Cardiac septum (tissue), 1 donor: Measurements from ENCODE around the gene ABCB9. TPM values are rescaled to one million over a fixed set of nuclear protein-coding genes. Genes with fewer than 3 reads are reported as not detected.
"Not testable (repeated sequence)": the region's sequence is repeated elsewhere in the genome, so short reads cannot be mapped to it uniquely, and the experiment has no call there.

ENCODE experiments used
- DNase-seq: peaks from one replicate; pipeline ENCODE4 v3.0.0-alpha.2; 2020; ENCODE audit warnings: low spot score
- intact Hi-C: fragments of 100-400 bp; cut with DNase I; formaldehyde crosslinking; loops from one replicate; pipeline ENCODE4 v1.14.0; 2022
- total RNA-seq: library from RNA; stranded (reverse); fragmentation: NEBNext Ultra II Directional; extraction: Animal tissue kit (Norgen Biotek cat#: 25700); gene quantifications from one replicate; pipeline ENCODE4 v1.2.1, GENCODE V29; 2021
- donor health status: DM: no; HTN: no; CAD: no.

The ABCB9 gene
- total RNA-seq, 1 donor from 2014 or later: 7.2 TPM

DNA sequence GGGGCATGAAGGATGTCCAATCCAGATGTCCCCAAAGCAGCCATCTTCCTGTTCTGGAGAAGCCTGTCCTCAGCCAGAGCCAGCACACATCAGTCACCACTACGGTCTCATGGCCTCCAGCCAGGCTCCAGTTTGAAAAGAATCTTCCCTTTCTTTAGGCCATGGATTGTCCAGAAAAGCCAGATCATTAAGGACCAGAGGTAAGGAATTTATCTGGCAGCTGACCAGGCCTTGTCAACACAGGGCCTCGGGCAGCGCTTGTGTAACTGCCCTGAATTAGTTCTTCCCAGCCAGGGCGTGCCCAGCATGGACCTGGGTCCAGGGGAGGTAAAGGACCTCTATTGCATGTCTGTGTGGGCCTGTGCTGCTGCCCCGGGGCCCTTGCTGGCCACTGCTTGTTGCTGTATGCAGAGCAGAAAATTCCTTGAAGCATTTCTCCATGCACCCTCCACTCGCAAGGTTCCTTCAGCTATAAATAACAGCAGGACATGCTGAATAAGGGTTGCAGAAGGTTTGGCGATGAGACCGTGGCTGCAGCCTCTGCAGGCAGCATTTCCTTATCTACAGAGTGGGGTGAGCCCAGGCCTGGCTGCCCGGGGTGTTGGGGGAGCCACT lies 48.6 kb downstream of the ABCB9 start:
- no peak for DNase-seq
- intact Hi-C loops: no loop called here

DNA sequence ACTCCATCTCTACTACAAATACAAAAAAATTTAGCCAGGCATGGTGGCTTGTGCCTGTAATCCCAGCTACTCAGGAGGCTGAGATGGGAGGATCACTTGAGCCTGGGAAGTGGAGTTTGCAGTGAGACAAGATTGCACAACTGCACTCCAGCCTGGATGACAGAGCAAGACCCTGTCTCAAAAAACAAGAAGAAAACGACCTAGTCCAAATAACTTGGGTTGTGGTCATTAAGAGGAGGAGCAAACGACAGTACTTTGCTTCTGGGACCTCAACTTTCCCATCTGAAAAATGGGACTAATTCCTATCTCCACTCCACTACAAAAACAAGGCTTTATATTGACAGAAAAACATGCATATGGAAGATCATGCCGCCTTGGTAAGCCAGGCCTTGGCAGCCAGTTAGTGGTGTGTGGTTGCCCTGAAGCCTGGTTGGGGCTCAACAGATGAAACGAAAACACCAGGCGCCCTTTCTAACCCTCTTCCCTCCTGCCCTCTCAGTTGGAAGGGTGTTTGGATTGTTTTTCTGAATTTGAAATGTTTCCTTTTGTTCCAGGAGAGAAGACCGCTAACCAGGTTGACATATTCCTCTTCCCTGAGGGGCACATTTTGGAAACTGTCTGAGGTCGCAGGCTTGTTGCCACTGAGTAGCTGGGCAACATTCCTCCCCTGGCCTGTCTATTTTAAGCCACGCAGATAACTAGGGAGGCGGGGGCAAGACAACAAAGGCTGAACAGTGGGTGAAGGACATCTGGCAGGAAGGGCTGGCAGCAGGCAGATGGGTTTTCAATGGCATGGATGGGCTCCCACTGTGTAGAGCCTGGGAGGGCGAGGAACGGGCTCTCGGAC lies 56.6 kb downstream of the ABCB9 start:
- peak; percentile 78 for DNase-seq
- intact Hi-C loops: no loop called here

GRCh38 chr12:122908915-122909314 lies 57.3 kb downstream of the ABCB9 start:
- intact Hi-C loops: no loop called here

GRCh38 chr12:122905258-122905657 lies 61.0 kb downstream of the ABCB9 start:
- DNase-seq, intact Hi-C loops: not testable (repeated sequence)

More at GRCh38 chr12:122908915-122909314, 57.3 kb downstream of the ABCB9 start:
- DNase-seq: no peak

GRCh38 chr12:122903693-122904034 lies 62.6 kb downstream of the ABCB9 start:
- no peak for DNase-seq

DNA sequence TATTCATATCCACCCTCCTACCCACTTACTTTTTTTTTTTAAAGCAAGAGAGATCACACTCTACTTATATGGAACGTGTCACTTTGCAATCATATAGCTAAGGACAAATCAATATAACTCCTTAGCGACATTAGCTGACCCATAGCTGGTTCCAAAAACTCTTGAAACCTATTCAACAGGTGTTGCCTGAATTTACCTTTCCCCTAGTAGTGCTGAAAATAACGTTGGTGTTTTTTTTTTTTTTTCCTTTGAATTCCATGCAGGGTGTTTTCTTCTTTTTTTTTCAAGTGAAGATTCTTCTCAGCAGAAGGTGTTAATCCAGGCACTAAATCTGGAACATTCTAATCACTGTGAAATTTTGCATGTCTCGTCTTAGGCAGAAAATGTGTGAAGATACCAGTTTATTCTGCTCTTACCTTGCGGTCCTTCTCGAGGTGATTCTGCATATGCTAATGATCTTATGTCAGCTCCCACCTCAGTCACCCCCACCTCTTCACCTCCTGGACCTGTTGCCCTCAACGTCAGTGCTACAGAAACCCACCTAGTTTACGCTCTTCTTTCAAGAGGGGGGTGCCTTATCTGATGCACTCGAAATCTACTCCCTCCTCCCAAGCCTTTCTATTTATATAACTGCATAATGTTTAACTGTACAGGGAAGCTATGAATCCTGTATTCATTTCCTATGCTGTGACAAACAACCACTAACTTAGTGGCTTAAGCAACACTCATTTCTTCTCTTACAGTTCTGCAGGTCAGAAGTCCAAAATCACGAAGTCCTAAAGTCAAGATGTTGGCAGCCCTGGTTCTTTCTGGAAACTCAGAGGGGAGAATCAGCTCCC lies 63.2 kb downstream of the ABCB9 start:
- no peak for DNase-seq
- intact Hi-C loops: no loop called here

More at GRCh38 chr12:122903693-122904034, 62.6 kb downstream of the ABCB9 start:
- intact Hi-C loops: no loop called here

DNA sequence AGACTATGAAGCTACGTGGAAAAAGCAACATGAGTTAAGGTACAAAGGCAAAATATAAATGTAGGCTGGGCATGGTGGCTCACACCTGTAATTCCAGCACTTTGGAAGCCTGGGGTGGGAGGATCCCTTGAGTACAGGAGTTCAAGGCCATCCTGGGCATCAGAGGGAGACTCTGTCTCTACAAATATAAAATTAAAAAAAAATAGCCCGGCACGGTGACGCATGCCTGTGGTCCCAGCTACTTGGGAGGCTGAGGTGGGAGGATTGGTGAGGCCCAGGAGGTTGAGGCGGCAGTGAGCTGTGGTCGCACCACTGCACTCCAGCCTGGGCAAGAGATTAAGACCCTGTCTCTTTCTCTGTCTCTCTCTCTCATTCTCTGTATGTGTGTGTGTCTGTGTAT lies 66.4 kb downstream of the ABCB9 start:
- intact Hi-C loops: loop anchor here (5.0 kb wide), 2 partner anchors 38 to 42 kb away; no protein-coding TSS in a partner anchor
- DNase-seq: no peak

DNA sequence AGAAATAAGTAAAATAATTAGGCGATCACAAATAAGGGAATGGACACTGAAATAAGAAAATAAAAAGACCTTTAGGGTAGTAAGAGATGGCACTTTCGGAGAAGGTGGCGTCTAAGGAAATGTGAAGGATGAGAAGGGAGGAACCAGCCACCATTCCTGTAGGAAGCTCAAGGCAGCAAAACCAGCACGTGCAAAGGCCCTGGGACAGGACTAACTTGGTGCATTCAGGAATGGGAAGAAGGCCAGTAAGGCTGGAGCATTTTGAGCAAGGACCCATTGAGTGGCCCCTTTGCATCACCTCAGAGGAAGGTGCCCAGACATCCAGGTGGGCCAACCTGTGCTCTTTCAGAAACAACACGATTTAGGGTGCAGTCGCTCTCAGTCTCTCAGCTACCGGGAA lies 69.6 kb downstream of the ABCB9 start:
- no peak for DNase-seq
- intact Hi-C loops: loop anchor here (5.0 kb wide), 2 partner anchors 34 to 46 kb away; no protein-coding TSS in a partner anchor

GRCh38 chr12:122895704-122896636 lies 70.3 kb downstream of the ABCB9 start, which contains the start of gene VPS37B:
TSS of gene VPS37B (minus strand) at chr12:122896124. CDS start at chr12:122896062, 62 bp downstream.
- DNase-seq: peak; percentile 92
- intact Hi-C loops: loop anchor here (5.0 kb wide), 2 partner anchors 34 to 46 kb away; no protein-coding TSS in a partner anchor

DNA sequence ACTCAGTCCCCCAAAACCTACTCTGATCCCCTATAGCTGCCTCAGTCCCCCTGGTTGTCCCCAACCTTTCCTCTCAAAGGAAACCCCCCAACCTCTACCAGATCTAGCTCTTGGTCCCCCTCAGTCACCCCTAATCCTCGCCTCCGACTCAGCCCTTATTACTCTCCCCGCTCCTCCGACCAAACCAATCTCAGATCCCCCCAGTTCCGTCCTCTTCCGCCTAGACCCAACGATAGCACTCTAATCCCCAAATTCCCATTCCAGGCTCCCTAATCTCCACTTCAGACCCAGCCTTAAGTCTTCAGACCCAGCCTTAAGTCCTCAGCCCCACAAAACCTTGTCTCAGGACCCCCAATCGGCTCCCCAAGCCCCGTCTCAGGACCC lies 71.0 kb downstream of the ABCB9 start:
- no peak for DNase-seq
- intact Hi-C loops: loop anchor here (5.0 kb wide), 2 partner anchors 33 to 47 kb away; no protein-coding TSS in a partner anchor

- intact Hi-C loops: loop anchor here (5.0 kb wide), 2 partner anchors 32 to 48 kb away; no protein-coding TSS in a partner anchor
- no peak for DNase-seq
Measured at GRCh38 chr12:122894193-122895121, 71.8 kb downstream of the ABCB9 start.

DNA sequence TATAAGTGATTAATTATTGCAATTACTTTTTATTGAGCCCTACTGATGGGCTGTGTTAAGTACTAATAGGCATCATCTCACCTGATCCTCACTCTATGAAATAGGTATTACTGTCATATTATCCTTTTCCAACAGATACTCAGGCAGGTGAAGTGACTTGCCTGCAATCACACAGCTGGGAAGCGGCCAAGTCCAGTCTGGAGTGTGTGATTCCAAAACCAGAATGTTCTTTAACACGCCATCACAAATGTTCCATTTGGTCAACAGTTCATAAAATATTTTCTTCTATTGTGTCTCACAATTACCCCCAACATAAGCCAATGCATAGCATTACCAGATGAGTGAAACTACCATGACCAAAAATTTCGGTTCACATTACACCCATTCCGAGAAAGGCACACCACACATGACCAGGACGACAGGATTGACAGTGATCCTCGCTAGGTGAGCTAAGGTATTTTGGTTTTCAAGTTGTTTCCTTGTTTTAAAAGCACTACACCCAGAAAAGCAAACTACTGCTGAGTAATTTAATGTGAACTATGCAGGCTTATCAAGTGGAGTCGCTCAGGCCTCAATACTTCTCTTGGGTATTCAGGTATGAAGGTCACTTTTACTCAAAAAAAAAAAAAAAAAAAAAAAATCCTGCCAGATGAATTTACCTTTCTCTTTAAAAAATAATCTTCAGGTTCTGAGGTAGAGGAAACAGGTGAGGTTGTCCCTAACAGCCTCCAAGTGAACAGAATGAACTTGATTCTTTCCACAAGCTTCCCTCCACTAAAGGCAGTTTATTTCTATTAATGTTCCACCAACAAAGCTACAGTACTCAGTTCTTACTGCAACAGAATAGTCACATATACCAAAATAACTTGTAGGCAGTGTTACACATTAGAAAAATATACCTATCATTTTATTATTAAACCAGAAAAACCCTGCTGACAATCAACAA lies 72.8 kb downstream of the ABCB9 start:
- intact Hi-C loops: no loop called here
- DNase-seq: no peak

DNA sequence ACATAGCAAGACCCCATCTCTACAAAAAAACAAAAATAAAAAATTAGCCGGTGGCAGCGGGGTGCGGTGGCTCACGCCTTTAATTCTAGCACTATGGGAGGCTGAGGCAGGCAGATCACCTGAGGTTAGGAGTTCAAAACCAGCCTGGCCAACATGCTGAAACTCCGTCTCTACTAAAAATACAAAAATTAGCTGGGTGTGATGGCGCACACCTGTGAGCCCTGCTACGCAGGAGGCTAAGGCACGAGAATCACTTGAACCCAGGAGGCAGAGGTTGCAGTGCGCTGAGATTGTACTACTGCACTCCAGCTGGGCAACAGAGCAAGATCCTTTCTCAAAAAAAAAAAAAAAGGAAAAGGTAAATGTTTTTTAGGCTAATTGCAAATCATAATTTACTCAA lies 73.5 kb downstream of the ABCB9 start:
- DNase-seq, intact Hi-C loops: not testable (repeated sequence)

GRCh38 chr12:122891661-122892525 lies 74.4 kb downstream of the ABCB9 start:
- intact Hi-C loops: no loop called here
- no peak for DNase-seq

GRCh38 chr12:122889761-122890520 lies 76.3 kb downstream of the ABCB9 start:
- DNase-seq: peak; percentile 69
- intact Hi-C loops: loop anchor here (2.0 kb wide), 1 partner anchor 17 kb away; no protein-coding TSS in a partner anchor
